Tibial nerve (tissue), 4 donors: ENCODE results near the gene CA5A. TPM values are rescaled to one million over a fixed set of nuclear protein-coding genes. Genes with fewer than 3 reads are reported as not detected.
A peak's percentile ranks its signal among the peaks of the same experiment; 100 is the strongest.

Experiments used
- DNase-seq, 2 donors: peaks; one replicate each; pipeline ENCODE4 v3.0.0-alpha.2; 2019; ENCODE audit warnings: low spot score in 2 of 2
- H3K27ac ChIP-seq, 4 donors: fragments of 200-600 bp; sonication (generic) in 3 of 4; one replicate each; pipeline ENCODE4 v1.5.1; 2017 to 2019; ENCODE audit warnings: mild to moderate bottlenecking in 1 of 4
- H3K27me3 ChIP-seq, 2 donors: fragments of 200-600 bp; sonication (generic) in 1 of 2; one replicate each; pipeline versions ENCODE4 v1.5.1 to v1.6.0; 2017 to 2019
- H3K36me3 ChIP-seq, 3 donors: fragments of 200-600 bp; sonication (generic); one replicate each; pipeline ENCODE4 v1.5.1; 2018 to 2019
- H3K4me1 ChIP-seq, 4 donors: fragments of 200-600 bp; sonication (generic) in 3 of 4; one replicate each; pipeline ENCODE4 v1.5.1; 2017 to 2019
- H3K4me3 ChIP-seq, 4 donors: fragments of 200-600 bp; sonication (generic) in 3 of 4; one replicate each; pipeline ENCODE4 v1.5.1; 2017 to 2019; ENCODE audit warnings: mild to moderate bottlenecking in 1 of 4, moderate library complexity in 1 of 4
- H3K9me3 ChIP-seq, 4 donors: fragments of 200-600 bp; sonication (generic) in 3 of 4; one replicate each; pipeline ENCODE4 v1.5.1; 2017 to 2019
- CTCF ChIP-seq, 5 experiments: fragments of 200-600 bp in 3 of 5; fragments of 450-650 bp in 2 of 5; sonication (generic) in 3 of 5; IDR thresholded peaks; one replicate each; pipeline ENCODE4 v1.5.1; 2016 to 2019; ENCODE audit warnings: antibody characterized with exemption in 5 of 5, mild to moderate bottlenecking in 3 of 5, moderate library complexity in 2 of 5
- EP300 ChIP-seq, 2 donors: sonication (generic); formaldehyde crosslinking; IDR thresholded peaks; one replicate each; pipeline ENCODE4 v1.6.1; 2017; ENCODE audit warnings: antibody characterized with exemption in 2 of 2, mild to moderate bottlenecking in 1 of 2
- POLR2A ChIP-seq, 2 donors: fragments of 450-650 bp; IDR thresholded peaks; one replicate each; pipeline ENCODE4 v1.6.1; 2017; ENCODE audit warnings: antibody characterized with exemption in 2 of 2, mild to moderate bottlenecking in 2 of 2, moderate library complexity in 2 of 2
- WGBS, 2 donors: methylation state at CpG; one replicate each; pipeline ENCODE4 v1.1.5; 2018; 5-methylcytosine and 5-hydroxymethylcytosine counted together
- total RNA-seq, 4 donors: library from RNA; depleted of rRNA; stranded (reverse); fragments of >200 nt; gene quantifications; one replicate each; pipeline ENCODE4 v1.1.0, GENCODE V29; 2016

Gene CA5A
- total RNA-seq, 4 donors from 2014 or later, result not detected

- H3K36me3 ChIP-seq, result peaks cover 0 to 11% (median 0%) of the 10 kb centered on the region in 3 donors
- H3K4me3 ChIP-seq, result no peak overlapping the region
- no peak overlapping the region for H3K27ac ChIP-seq
- no peak for DNase-seq
- no peaks in the 10 kb centered on the region for H3K9me3 ChIP-seq
- no peaks in the 10 kb centered on the region for H3K27me3 ChIP-seq
- TF ChIP-seq CTCF (IDR thresholded peaks at IDR 0.05) (no peak), EP300 (IDR thresholded peaks at IDR 0.05) (no peak), POLR2A (IDR thresholded peaks at IDR 0.05) (no peak)
- WGBS, 2 donors, result 91 to 94% methylated on average over 5 of the region's 5 CpGs
- H3K4me1 ChIP-seq, result peaks cover 0 to 42% (median 16%) of the 10 kb centered on the region in 4 donors
Measured at GRCh38 chr16:87960296-87960695, 24.0 kb upstream of the CA5A start.

GRCh38 chr16:87959391-87959990 is 23.2 kb upstream of the CA5A start:
- Histone ChIP-seq H3K9me3 (no peaks in the 10 kb centered on the region), H3K27me3 (no peaks in the 10 kb centered on the region), H3K27ac (peak overlapping the region in 1 of 4 donors; percentile 9), H3K4me3 (peak overlapping the region in 1 of 4 donors; percentile 10), H3K4me1 (peaks cover 0 to 42% (median 19%) of the 10 kb centered on the region in 4 donors), H3K36me3 (peaks cover 0 to 16% (median 0%) of the 10 kb centered on the region in 3 donors)
- DNase-seq, result no peak
- WGBS, 2 donors, result 81% methylated on average over 23 of the region's 23 CpGs
- TF ChIP-seq CTCF (IDR thresholded peaks at IDR 0.05), result no peak
- TF ChIP-seq EP300 (IDR thresholded peaks at IDR 0.05), result no peak
- no peak for TF ChIP-seq POLR2A (IDR thresholded peaks at IDR 0.05)

GRCh38 chr16:87958632-87959031 is 22.3 kb upstream of the CA5A start:
- peaks cover 0 to 23% (median 0%) of the 10 kb centered on the region in 3 donors for H3K36me3 ChIP-seq
- H3K27ac ChIP-seq, result no peak overlapping the region
- TF ChIP-seq EP300 (IDR thresholded peaks at IDR 0.05) (no peak), POLR2A (IDR thresholded peaks at IDR 0.05) (no peak), CTCF (IDR thresholded peaks at IDR 0.05) (no peak)
- no peak overlapping the region for H3K4me3 ChIP-seq
- no peak for DNase-seq
- H3K27me3 ChIP-seq, result no peaks in the 10 kb centered on the region
- H3K4me1 ChIP-seq, result peaks cover 0 to 45% (median 24%) of the 10 kb centered on the region in 4 donors
- H3K9me3 ChIP-seq, result no peaks in the 10 kb centered on the region
- 89 to 90% methylated on average over 9 of the region's 9 CpGs for WGBS, 2 donors

- DNase-seq, result no peak
- H3K4me3 ChIP-seq, result no peak overlapping the region
- H3K4me1 ChIP-seq, result peaks cover 0 to 50% (median 31%) of the 10 kb centered on the region in 4 donors
- H3K36me3 ChIP-seq, result peaks cover 0 to 23% (median 0%) of the 10 kb centered on the region in 3 donors
- 89 to 93% methylated on average over 34 of the region's 34 CpGs for WGBS, 2 donors
- H3K27me3 ChIP-seq, result no peaks in the 10 kb centered on the region
- TF ChIP-seq POLR2A (IDR thresholded peaks at IDR 0.05) (no peak), EP300 (IDR thresholded peaks at IDR 0.05) (no peak), CTCF (IDR thresholded peaks at IDR 0.05) (no peak)
- H3K9me3 ChIP-seq, result no peaks in the 10 kb centered on the region
- H3K27ac ChIP-seq, result peak overlapping the region in 1 of 4 donors; percentile 44
Measured at GRCh38 chr16:87957296-87958094, 21.2 kb upstream of the CA5A start.
